SK-N-SH (cell line): ENCODE results near the gene COA6. TPM values are rescaled to one million over a fixed set of nuclear protein-coding genes. Genes with fewer than 3 reads are reported as not detected.

ENCODE experiments used
- CTCF ChIA-PET: fragments of 300-600, 350-600 bp; formaldehyde crosslinking; extraction: SDS; loops from one replicate; lab custom pipeline; 2021; lab: Yijun Ruan, JAX
- POLR2A ChIA-PET: fragments of 350-600 bp; sonication (Branson Sonifier 250); formaldehyde crosslinking; extraction: SDS; loops from one replicate; lab custom pipeline; 2020; ENCODE audit warnings: antibody characterized with exemption, inconsistent platforms; lab: Yijun Ruan, JAX
- DNase-seq: peaks from one replicate; pipeline ENCODE4 v3.0.0; 2012
- H2AFZ ChIP-seq: fragments of 200-600 bp; sonication (generic); 2 replicates; pipeline ENCODE4 v1.8.1; 2016; ENCODE audit warnings: antibody characterized with exemption, mild to moderate bottlenecking, low read depth
- H3F3A ChIP-seq: fragments of 200-600 bp; sonication (generic); replicated peaks from 2 replicates; pipeline ENCODE3; 2016; ENCODE audit warnings: antibody characterized with exemption, mild to moderate bottlenecking; ENCODE audit not compliant: insufficient read depth
- H3K27ac ChIP-seq, 2 experiments: fragments of 200-500 bp in 1 of 2; fragments of 200-600 bp in 1 of 2; sonication (Bioruptor generic) in 1 of 2; sonication (generic), shearing (Covaris generic) in 1 of 2; 2 replicates each; pipeline versions ENCODE4 v1.5.1 to v1.6.1; 2014 to 2016; ENCODE audit warnings: low read depth in 2 of 2, inconsistent platforms in 1 of 2, low read length in 1 of 2, mild to moderate bottlenecking in 1 of 2, mixed read lengths in 1 of 2
- H3K27me3 ChIP-seq: fragments of 200-600 bp; sonication (generic), shearing (Covaris generic); 2 replicates; pipeline ENCODE4 v1.6.1; 2016; ENCODE audit warnings: mixed run types; ENCODE audit not compliant: insufficient read depth
- H3K36me3 ChIP-seq, 2 experiments: fragments of 200-500 bp in 1 of 2; fragments of 200-600 bp in 1 of 2; sonication (Bioruptor generic) in 1 of 2; sonication (generic) in 1 of 2; replicated peaks in 1 of 2; 2 replicates each; pipeline versions ENCODE3 to v1.5.1; 2014 to 2016; ENCODE audit warnings: low read length in 1 of 2, mild to moderate bottlenecking in 1 of 2; ENCODE audit not compliant: insufficient read depth in 2 of 2, control insufficient read depth in 1 of 2
- H3K4me1 ChIP-seq, 2 experiments: fragments of 200-500 bp in 1 of 2; fragments of 200-600 bp in 1 of 2; sonication (Bioruptor generic) in 1 of 2; sonication (generic), shearing (Covaris generic) in 1 of 2; 2 replicates each; pipeline versions ENCODE4 v1.5.1 to v1.6.1; 2014 to 2016; ENCODE audit warnings: low read depth in 1 of 2, low read length in 1 of 2, mixed run types in 1 of 2; ENCODE audit not compliant: insufficient read depth in 2 of 2, control insufficient read depth in 1 of 2
- H3K4me2 ChIP-seq: fragments of 200-600 bp; sonication (generic), shearing (Covaris generic); 2 replicates; pipeline ENCODE4 v1.6.1; 2017; ENCODE audit warnings: mixed run types
- H3K4me3 ChIP-seq, 2 experiments: fragments of 200-500 bp in 1 of 2; fragments of 200-600 bp in 1 of 2; sonication (Bioruptor generic) in 1 of 2; sonication (generic), shearing (Covaris generic) in 1 of 2; 2 replicates each; pipeline versions ENCODE4 v1.5.1 to v1.8.1; 2014 to 2016; ENCODE audit warnings: low read depth in 2 of 2, inconsistent platforms in 1 of 2, low read length in 1 of 2, mild to moderate bottlenecking in 1 of 2, mixed read lengths in 1 of 2, moderate library complexity in 1 of 2
- H3K79me2 ChIP-seq: fragments of 200-600 bp; sonication (generic); 2 replicates; pipeline ENCODE4 v1.8.1; 2017; ENCODE audit warnings: mild to moderate bottlenecking; ENCODE audit not compliant: insufficient read depth
- H3K9ac ChIP-seq: fragments of 200-600 bp; sonication (generic); 2 replicates; pipeline ENCODE4 v1.6.1; 2017; ENCODE audit warnings: mixed run types
- H3K9me2 ChIP-seq: fragments of 200-600 bp; sonication (generic); 2 replicates; pipeline ENCODE4 v1.6.1; 2017; ENCODE audit warnings: mixed run types
- H3K9me3 ChIP-seq: fragments of 200-600 bp; sonication (generic); 2 replicates; pipeline ENCODE4 v1.6.1; 2017; ENCODE audit warnings: mixed run types, mild to moderate bottlenecking, moderate library complexity
- H4K20me1 ChIP-seq: fragments of 200-600 bp; sonication (generic); 2 replicates; pipeline ENCODE4 v1.6.1; 2017; ENCODE audit warnings: mild to moderate bottlenecking, mixed run types; ENCODE audit not compliant: insufficient read depth
- ELF1 ChIP-seq: IDR thresholded peaks from 2 replicates; pipeline ENCODE4 v1.4.0; 2012
- EP300 ChIP-seq, 2 experiments: IDR thresholded peaks; 2 replicates each; pipeline versions ENCODE4 v1.4.0 to v1.6.1; 2012; ENCODE audit warnings: borderline replicate concordance in 1 of 2, low read depth in 1 of 2, low read length in 1 of 2
- EZH2phosphoT487 ChIP-seq: fragments of 200-600 bp; sonication (generic); IDR thresholded peaks from 2 replicates; pipeline ENCODE4 v1.6.1; 2017; ENCODE audit warnings: low read depth, mixed run types, mild to moderate bottlenecking, antibody characterized with exemption, moderate library complexity, borderline replicate concordance
- FOSL2 ChIP-seq: IDR thresholded peaks from 2 replicates; pipeline ENCODE4 v1.4.0; 2012; ENCODE audit warnings: low read depth, mild to moderate bottlenecking, moderate library complexity, borderline replicate concordance
- FOXJ3 ChIP-seq: sonication (generic); formaldehyde crosslinking; IDR thresholded peaks from 2 replicates; pipeline ENCODE4 v1.5.1; 2020; ENCODE audit warnings: mild to moderate bottlenecking, missing genetic modification reagents
- GATA2 ChIP-seq: sonication (generic); formaldehyde crosslinking; IDR thresholded peaks from 2 replicates; pipeline ENCODE4 v1.5.0; 2020; ENCODE audit warnings: mild to moderate bottlenecking, missing genetic modification reagents
- IRF3 ChIP-seq: fragments of 150-350 bp; IDR thresholded peaks from 2 replicates; pipeline ENCODE4 v1.6.1; 2016; ENCODE audit warnings: mild to moderate bottlenecking, low read depth, low read length
- NFIC ChIP-seq: IDR thresholded peaks from 2 replicates; pipeline ENCODE4 v1.4.0; 2012; ENCODE audit warnings: borderline replicate concordance
- NRF1 ChIP-seq: IDR thresholded peaks from 2 replicates; pipeline ENCODE4 v1.6.1; 2012; ENCODE audit warnings: low read depth, mild to moderate bottlenecking, low read length
- PBX3 ChIP-seq: IDR thresholded peaks from 2 replicates; pipeline ENCODE4; 2012
- RCOR1 ChIP-seq: fragments of 150-350 bp; IDR thresholded peaks from 2 replicates; pipeline ENCODE4 v1.6.1; 2017; ENCODE audit warnings: antibody characterized with exemption, low read length
- REST ChIP-seq: IDR thresholded peaks from 2 replicates; pipeline ENCODE4 v1.6.1; 2012; ENCODE audit warnings: mild to moderate bottlenecking, low read depth, low read length, moderate library complexity
- RFX5 ChIP-seq: IDR thresholded peaks from 2 replicates; pipeline ENCODE4 v1.6.1; 2012; ENCODE audit warnings: mild to moderate bottlenecking, improper control_type of control experiment, low read length
- RXRA ChIP-seq: IDR thresholded peaks from 2 replicates; pipeline ENCODE4 v1.4.0; 2012; ENCODE audit warnings: low read depth, mild to moderate bottlenecking, borderline replicate concordance
- SMC3 ChIP-seq: IDR thresholded peaks from 2 replicates; pipeline ENCODE4 v1.6.1; 2012; ENCODE audit warnings: low read depth, low read length, improper control_type of control experiment
- TAF1 ChIP-seq: IDR thresholded peaks from 2 replicates; pipeline ENCODE4 v1.6.1; 2012; ENCODE audit warnings: low read depth, mild to moderate bottlenecking, low read length, moderate library complexity, borderline replicate concordance
- USF1 ChIP-seq: IDR thresholded peaks from 2 replicates; pipeline ENCODE4 v1.4.0; 2012; ENCODE audit warnings: low read depth, borderline replicate concordance
- YY1 ChIP-seq: IDR thresholded peaks from 2 replicates; pipeline ENCODE4 v1.4.0; 2012; ENCODE audit warnings: low read depth, mild to moderate bottlenecking
- WGBS: methylation state at CpG from one replicate; pipeline ENCODE4 v1.1.6; 2017; ENCODE audit warnings: low lambda C conversion rate; 5-methylcytosine and 5-hydroxymethylcytosine counted together
- polyA plus RNA-seq, 3 experiments: library from polyadenylated mRNA; depleted of rRNA; stranded (reverse); fragments of >200 nt; gene quantifications; 2 replicates each; pipeline ENCODE4 v1.2.3, GENCODE V29; 2012

COA6 gene
- polyA plus RNA-seq, 1 of the 3 experiments (the other 2 are of a cell fraction) = 42.2 TPM

GRCh38 chr1:234381699-234382555, 8.7 kb downstream of the COA6 start:
- Histone ChIP-seq H2AFZ (no peak overlapping the region), H3K9me2 (no peaks in the 10 kb centered on the region), H3F3A (peaks cover 5% of the 10 kb centered on the region), H3K79me2 (no peaks in the 10 kb centered on the region), H3K4me1 (no peaks in the 10 kb centered on the region), H4K20me1 (no peaks in the 10 kb centered on the region), H3K36me3 (peaks cover 30 to 46% of the 10 kb centered on the region in 2 experiments), H3K4me3 (no peak overlapping the region), H3K4me2 (no peak overlapping the region), H3K9me3 (no peaks in the 10 kb centered on the region), H3K27me3 (no peaks in the 10 kb centered on the region), H3K27ac (no peak overlapping the region), H3K9ac (no peak overlapping the region)
- TF ChIP-seq YY1 = no peak
- TF ChIP-seq IRF3 = no peak
- no peak for TF ChIP-seq ELF1
- no peak for TF ChIP-seq EP300 (IDR thresholded peaks at IDR 0.05; ENCODE audit: borderline replicate concordance in 1 of 2, low read depth in 1 of 2, low read length in 1 of 2)
- TF ChIP-seq USF1 = no peak
- TF ChIP-seq TAF1 = no peak
- no peak for TF ChIP-seq PBX3
- no peak for TF ChIP-seq FOSL2
- no peak for TF ChIP-seq NFIC
- TF ChIP-seq FOXJ3 (CRISPR knock-in tag) = no peak
- no peak for TF ChIP-seq SMC3
- no peak for TF ChIP-seq NRF1
- no peak for TF ChIP-seq EZH2phosphoT487
- TF ChIP-seq RCOR1 = no peak
- no peak for TF ChIP-seq GATA2
- TF ChIP-seq RXRA = no peak
- TF ChIP-seq REST = no peak
- no peak for TF ChIP-seq RFX5
- ChIA-PET CTCF (no interaction called here), POLR2A (interaction anchor here (1.0 kb wide), 1 partner anchor 711 kb away, joined by 3 read pairs; no protein-coding TSS in a partner anchor)
- 96% methylated on average over 10 of the region's 10 CpGs for WGBS
- no peak for DNase-seq
